Measurements from ENCODE around the gene CCSER1.
A peak's percentile ranks its signal among the peaks of the same experiment; 100 is the strongest.
"Not testable (repeated sequence)": the region's sequence is repeated elsewhere in the genome, so short reads cannot be mapped to it uniquely, and the experiment has no call there.

Gene CCSER1

DNA sequence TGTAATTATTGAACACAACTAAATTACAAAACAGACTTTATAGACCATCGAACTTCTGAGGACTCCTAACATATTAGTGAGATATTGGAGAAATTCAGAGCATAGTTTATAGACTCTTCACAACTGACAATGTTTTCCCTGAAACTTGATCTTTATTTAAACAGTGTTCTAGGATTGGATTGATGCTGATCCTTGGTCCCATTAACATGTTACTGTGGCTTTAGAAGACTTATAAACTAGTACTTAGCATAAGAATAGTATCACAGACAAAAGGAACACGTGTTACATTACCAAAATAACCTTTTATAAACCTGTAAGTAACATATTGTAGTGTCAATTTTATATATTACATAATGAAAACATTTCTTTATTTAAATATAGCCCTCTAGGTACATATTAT is 689.6 kb downstream of the CCSER1 start:
- peak overlapping the region; percentile 37; the same call in 1 of the 2 replicates for H3K4me3 ChIP-seq (ENCODE audit: low read length)
- H3K27ac ChIP-seq (ENCODE audit: low read length): no peak overlapping the region
- H3K9ac ChIP-seq (ENCODE audit: low read depth, low read length): no peak overlapping the region; the same call in 1 of the 2 replicates
- no peaks in the 10 kb centered on the region for H3K27me3 ChIP-seq (ENCODE audit: insufficient read depth, low read length)
- H3K9me3 ChIP-seq (ENCODE audit: insufficient read depth, low read depth, low read length): peaks cover 37% of the 10 kb centered on the region
- H3K36me3 ChIP-seq (ENCODE audit: insufficient read depth, low read depth, low read length): peaks cover 16% of the 10 kb centered on the region; the same call in 1 of the 2 replicates
- H3K4me1 ChIP-seq (ENCODE audit: insufficient read depth, low read length): peaks cover 7% of the 10 kb centered on the region; the same call in 1 of the 2 replicates

DNA sequence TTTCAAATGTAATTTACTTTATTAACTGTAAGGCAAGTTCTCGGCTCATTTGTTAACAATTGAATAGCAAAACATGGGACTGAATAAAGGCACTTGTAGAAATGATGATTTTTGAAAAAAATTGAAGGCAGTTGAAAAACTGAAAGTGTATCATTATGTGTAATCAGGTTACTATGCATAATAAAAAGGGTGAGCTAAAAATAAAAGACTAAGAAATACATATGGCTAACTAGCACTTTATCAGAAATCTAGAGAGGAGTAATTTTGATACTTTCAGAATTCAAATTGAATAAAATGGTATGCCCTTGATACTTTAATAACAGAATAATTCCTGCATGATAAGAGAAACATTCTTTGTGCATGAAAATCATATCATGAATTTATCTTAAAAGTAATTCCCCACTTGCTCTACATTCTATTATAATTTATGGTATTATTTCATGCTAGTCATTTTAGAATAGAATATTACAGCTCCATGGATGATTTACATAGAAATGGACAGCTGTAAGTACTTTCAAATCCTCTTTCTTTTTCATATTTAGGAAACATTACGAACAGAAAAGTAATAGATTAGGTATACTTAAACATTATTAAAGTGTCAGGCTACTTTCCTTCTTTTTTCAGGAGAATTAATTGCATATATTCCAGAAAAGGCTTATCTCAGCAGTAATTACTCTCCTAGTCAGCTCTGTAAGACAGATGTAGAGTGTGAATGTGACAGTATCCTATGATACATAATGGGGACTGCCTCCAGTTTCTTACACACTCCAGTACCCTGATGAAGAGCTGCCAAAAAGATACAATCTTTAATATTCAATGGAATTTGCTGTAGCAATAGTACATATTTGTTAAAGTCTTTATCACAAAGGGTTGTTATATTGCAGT is 697.3 kb downstream of the CCSER1 start:
- Histone ChIP-seq H3K27ac (ENCODE audit: low read length) (no peak overlapping the region), H3K4me3 (ENCODE audit: low read length) (no peak overlapping the region), H3K27me3 (ENCODE audit: insufficient read depth, low read length) (no peaks in the 10 kb centered on the region), H3K4me1 (ENCODE audit: insufficient read depth, low read length) (peaks cover 10% of the 10 kb centered on the region; the same call in 1 of the 2 replicates), H3K9me3 (ENCODE audit: insufficient read depth, low read depth, low read length) (no peaks in the 10 kb centered on the region), H3K9ac (ENCODE audit: low read depth, low read length) (no peak overlapping the region), H3K36me3 (ENCODE audit: insufficient read depth, low read depth, low read length) (no peaks in the 10 kb centered on the region)

DNA sequence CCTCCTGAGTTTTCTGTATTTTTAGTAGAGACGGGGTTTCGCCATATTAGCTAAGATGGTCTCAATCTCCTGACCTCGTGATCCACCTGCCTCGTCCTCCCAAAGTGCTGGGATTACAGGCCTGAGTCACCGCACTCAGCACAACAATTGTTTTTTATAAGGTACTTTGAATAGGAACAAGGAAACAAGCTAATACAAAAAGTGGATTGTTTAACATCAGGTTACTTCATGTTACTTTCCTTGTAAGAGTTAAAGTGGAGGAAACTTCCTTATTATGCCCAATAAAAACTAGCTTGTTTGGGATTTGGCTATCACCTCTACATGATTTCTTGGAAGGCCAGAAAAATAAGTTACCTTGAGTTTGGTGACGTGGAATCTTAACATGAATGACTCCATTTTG is 698.7 kb downstream of the CCSER1 start:
- peaks cover 14% of the 10 kb centered on the region; the same call in 1 of the 2 replicates for H3K4me1 ChIP-seq (ENCODE audit: insufficient read depth, low read length)

DNA sequence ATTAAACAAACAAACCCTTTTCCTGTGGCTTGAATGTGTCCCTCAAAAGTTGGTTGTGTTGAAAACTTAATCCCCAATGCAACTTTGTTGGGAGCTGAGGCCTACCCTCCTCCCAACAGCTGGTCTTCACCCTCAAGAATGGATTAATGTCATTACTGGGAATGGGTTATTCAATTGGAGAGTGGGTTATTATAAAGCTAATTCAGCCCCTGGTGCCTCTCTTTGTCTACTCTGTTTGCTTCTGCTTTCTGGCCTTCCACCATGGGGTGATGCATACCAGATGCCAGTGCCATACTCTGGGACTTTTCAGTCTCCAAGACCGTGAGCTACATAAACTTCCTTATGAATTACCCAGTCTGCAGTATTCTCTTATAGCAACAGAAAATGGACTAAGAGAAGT is 706.5 kb downstream of the CCSER1 start:
- H3K4me3 ChIP-seq (ENCODE audit: low read length): peak overlapping the region; percentile 48; the same call in 1 of the 2 replicates
- peak overlapping the region; percentile 56; the same call in 1 of the 2 replicates for H3K9ac ChIP-seq (ENCODE audit: low read depth, low read length)
- H3K27me3 ChIP-seq (ENCODE audit: insufficient read depth, low read length): no peaks in the 10 kb centered on the region
- H3K9me3 ChIP-seq (ENCODE audit: insufficient read depth, low read depth, low read length): no peaks in the 10 kb centered on the region
- no peaks in the 10 kb centered on the region for H3K36me3 ChIP-seq (ENCODE audit: insufficient read depth, low read depth, low read length)
- peak overlapping the region; percentile 93 for H3K27ac ChIP-seq (ENCODE audit: low read length)
- H3K4me1 ChIP-seq (ENCODE audit: insufficient read depth, low read length): peaks cover 30% of the 10 kb centered on the region; the same call in 1 of the 2 replicates

More for the DNA sequence above, 698.7 kb downstream of the CCSER1 start:
- no peaks in the 10 kb centered on the region for H3K36me3 ChIP-seq (ENCODE audit: insufficient read depth, low read depth, low read length)
- no peaks in the 10 kb centered on the region for H3K9me3 ChIP-seq (ENCODE audit: insufficient read depth, low read depth, low read length)
- no peak overlapping the region for H3K27ac ChIP-seq (ENCODE audit: low read length)
- H3K27me3 ChIP-seq (ENCODE audit: insufficient read depth, low read length): no peaks in the 10 kb centered on the region
- no peak overlapping the region for H3K9ac ChIP-seq (ENCODE audit: low read depth, low read length)
- H3K4me3 ChIP-seq (ENCODE audit: low read length): no peak overlapping the region

DNA sequence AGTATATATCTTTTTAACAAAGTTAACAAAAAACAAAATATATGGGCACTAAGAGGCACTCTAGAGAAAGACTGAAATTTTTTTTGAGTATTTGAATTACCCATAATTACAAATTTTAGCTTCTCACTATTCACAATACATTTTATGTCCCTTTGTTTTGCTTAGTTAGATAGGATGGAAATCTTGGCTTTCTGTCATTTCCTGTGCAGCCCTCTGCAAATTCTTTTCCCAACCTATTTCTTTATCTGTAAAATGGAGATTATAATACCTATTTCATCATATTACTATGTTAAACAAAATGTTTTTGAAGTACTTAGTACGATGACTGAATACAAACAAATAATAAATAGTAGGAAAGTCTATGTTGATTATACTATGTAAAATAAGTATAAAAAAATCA is 710.0 kb downstream of the CCSER1 start:
- H3K27ac ChIP-seq (ENCODE audit: low read length): no peak overlapping the region
- H3K36me3 ChIP-seq (ENCODE audit: insufficient read depth, low read depth, low read length): no peaks in the 10 kb centered on the region

DNA sequence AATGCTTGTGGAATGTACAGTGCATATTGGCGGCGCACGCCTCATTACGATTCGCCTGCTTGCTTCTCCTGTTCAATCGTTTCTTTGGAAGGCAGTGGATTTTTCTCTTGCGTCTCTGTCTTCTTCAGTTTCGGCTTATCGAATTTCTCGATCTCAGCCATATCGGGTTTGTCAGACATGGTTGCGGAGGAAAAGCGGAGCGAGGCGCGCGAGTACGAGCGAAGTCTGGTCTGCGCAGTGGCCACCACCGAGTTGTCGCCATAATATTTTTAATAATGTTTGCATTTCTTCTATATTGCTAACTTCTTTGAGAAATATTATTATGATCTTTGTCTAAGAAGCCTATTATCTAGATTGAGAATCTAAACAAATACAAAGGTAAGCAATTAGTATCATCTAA is 711.7 kb downstream of the CCSER1 start:
- not testable (repeated sequence) for H3K9ac ChIP-seq (ENCODE audit: low read depth, low read length); H3K4me3 ChIP-seq (ENCODE audit: low read length); H3K27me3 ChIP-seq (ENCODE audit: insufficient read depth, low read length); H3K4me1 ChIP-seq (ENCODE audit: insufficient read depth, low read length); H3K27ac ChIP-seq (ENCODE audit: low read length); H3K9me3 ChIP-seq (ENCODE audit: insufficient read depth, low read depth, low read length); H3K36me3 ChIP-seq (ENCODE audit: insufficient read depth, low read depth, low read length)

More for the DNA sequence above, 710.0 kb downstream of the CCSER1 start:
- peaks cover 18% of the 10 kb centered on the region; the same call in 1 of the 2 replicates for H3K4me1 ChIP-seq (ENCODE audit: insufficient read depth, low read length)
- H3K27me3 ChIP-seq (ENCODE audit: insufficient read depth, low read length): no peaks in the 10 kb centered on the region
- no peaks in the 10 kb centered on the region for H3K9me3 ChIP-seq (ENCODE audit: insufficient read depth, low read depth, low read length)
- no peak overlapping the region for H3K4me3 ChIP-seq (ENCODE audit: low read length)
- H3K9ac ChIP-seq (ENCODE audit: low read depth, low read length): no peak overlapping the region

DNA sequence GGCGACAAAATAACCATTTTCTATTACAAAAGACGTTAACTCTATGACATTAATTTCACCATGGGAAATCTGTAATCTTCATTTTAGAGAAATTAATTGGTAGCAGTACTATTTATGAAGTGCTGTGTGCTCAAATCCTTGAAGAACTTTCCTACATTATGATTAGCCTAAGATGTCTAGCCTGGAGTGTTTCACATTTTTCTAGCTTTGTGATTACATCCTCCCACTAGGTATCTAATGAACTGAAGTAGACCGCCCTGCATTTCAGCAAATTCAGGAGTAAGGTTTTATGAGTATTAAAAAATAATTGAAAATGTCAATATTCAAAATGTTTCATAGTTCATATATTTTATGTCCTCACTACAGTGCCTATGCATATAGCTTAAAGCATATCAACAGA is 713.1 kb downstream of the CCSER1 start:
- Histone ChIP-seq H3K27ac (ENCODE audit: low read length) (no peak overlapping the region), H3K4me3 (ENCODE audit: low read length) (no peak overlapping the region), H3K9me3 (ENCODE audit: insufficient read depth, low read depth, low read length) (no peaks in the 10 kb centered on the region), H3K4me1 (ENCODE audit: insufficient read depth, low read length) (no peaks in the 10 kb centered on the region; the same call in 1 of the 2 replicates), H3K27me3 (ENCODE audit: insufficient read depth, low read length) (no peaks in the 10 kb centered on the region), H3K36me3 (ENCODE audit: insufficient read depth, low read depth, low read length) (no peaks in the 10 kb centered on the region), H3K9ac (ENCODE audit: low read depth, low read length) (no peak overlapping the region)

DNA sequence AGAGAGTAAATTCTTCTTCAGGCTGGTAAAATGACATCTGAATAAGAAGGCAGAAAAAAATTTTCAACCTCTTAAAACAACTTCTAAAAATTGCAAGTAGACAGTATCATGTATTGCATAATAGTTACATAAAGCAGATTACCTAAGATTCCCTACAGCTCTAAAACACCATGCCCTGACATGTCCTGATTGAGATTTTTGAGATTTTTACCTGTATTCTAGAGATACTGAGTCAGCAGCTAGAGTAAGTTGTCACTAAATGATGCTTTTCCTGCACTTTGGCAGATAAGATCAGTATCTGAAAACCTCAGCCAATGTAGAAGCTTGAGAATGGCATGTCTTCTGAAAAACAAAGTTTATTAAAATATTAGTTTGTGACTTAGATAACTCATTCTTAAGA is 713.6 kb downstream of the CCSER1 start:
- H3K27me3 ChIP-seq (ENCODE audit: insufficient read depth, low read length): no peaks in the 10 kb centered on the region
- no peak overlapping the region for H3K9ac ChIP-seq (ENCODE audit: low read depth, low read length)
- H3K4me1 ChIP-seq (ENCODE audit: insufficient read depth, low read length): no peaks in the 10 kb centered on the region; the same call in 1 of the 2 replicates
- no peak overlapping the region for H3K27ac ChIP-seq (ENCODE audit: low read length)
- H3K9me3 ChIP-seq (ENCODE audit: insufficient read depth, low read depth, low read length): no peaks in the 10 kb centered on the region
- H3K4me3 ChIP-seq (ENCODE audit: low read length): no peak overlapping the region
- no peaks in the 10 kb centered on the region for H3K36me3 ChIP-seq (ENCODE audit: insufficient read depth, low read depth, low read length)

DNA sequence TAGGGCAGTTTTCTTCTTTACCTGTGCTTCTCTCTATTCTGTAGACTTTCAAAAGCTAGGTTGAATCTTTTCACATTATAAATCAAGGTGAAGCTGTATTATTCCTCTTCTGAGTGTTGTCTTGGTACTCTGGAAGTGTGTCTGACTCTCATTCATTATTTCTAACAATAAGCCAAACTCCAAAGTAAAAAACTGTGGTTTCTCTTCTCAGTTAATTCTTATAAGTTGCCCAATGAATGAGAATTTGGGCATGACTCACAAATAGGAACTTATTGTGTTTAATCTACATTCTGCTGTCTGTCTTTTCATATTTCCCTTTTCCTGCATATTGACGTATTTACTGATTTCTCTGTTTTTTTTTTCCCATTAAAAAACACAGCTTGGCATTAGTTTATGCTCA is 714.5 kb downstream of the CCSER1 start:
- H3K9me3 ChIP-seq (ENCODE audit: insufficient read depth, low read depth, low read length): no peaks in the 10 kb centered on the region
- no peak overlapping the region for H3K4me3 ChIP-seq (ENCODE audit: low read length)
- no peaks in the 10 kb centered on the region; the same call in 1 of the 2 replicates for H3K4me1 ChIP-seq (ENCODE audit: insufficient read depth, low read length)
- no peaks in the 10 kb centered on the region for H3K27me3 ChIP-seq (ENCODE audit: insufficient read depth, low read length)
- H3K36me3 ChIP-seq (ENCODE audit: insufficient read depth, low read depth, low read length): no peaks in the 10 kb centered on the region
- H3K9ac ChIP-seq (ENCODE audit: low read depth, low read length): no peak overlapping the region
- no peak overlapping the region for H3K27ac ChIP-seq (ENCODE audit: low read length)

DNA sequence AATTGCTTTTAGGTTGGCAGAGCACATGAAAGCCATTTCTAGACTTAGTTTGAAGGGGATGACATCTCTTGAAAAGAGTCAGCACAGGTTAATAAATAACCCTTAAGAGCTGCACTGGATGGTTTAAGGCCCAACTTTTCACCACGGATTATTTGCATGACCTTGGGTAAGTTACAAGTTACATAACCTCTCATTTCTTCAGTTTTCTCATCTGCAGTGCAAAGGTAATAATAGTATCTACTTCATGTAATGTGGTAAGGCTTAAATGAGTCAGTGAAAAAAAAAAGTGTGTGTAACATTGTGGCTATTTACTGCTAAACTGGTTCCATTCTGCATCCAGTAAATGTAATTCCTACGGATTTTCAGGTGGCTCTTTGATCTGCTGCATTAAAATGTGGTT is 715.8 kb downstream of the CCSER1 start:
- Histone ChIP-seq H3K9ac (ENCODE audit: low read depth, low read length) (no peak overlapping the region), H3K4me1 (ENCODE audit: insufficient read depth, low read length) (no peaks in the 10 kb centered on the region; the same call in 1 of the 2 replicates), H3K4me3 (ENCODE audit: low read length) (no peak overlapping the region), H3K36me3 (ENCODE audit: insufficient read depth, low read depth, low read length) (no peaks in the 10 kb centered on the region), H3K27me3 (ENCODE audit: insufficient read depth, low read length) (no peaks in the 10 kb centered on the region), H3K27ac (ENCODE audit: low read length) (no peak overlapping the region), H3K9me3 (ENCODE audit: insufficient read depth, low read depth, low read length) (no peaks in the 10 kb centered on the region)

DNA sequence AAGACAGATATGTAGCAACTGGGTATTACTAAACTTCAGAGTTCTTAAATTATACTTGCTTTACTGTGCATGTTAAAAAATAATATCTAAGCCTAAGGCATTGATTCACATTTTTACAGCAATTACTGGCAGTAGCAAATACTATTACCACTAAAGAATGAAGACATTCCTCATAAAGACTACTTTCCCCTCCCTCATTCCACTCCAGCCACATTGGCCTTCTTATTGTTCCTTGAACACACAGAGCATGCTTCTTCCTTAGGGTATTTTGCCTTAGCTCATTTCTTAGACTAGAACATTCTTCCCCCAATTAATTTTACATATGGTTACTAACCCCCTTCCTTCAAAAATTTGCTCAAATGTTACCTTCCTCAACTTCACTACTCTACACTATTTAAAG is 717.0 kb downstream of the CCSER1 start:
- no peak overlapping the region for H3K27ac ChIP-seq (ENCODE audit: low read length)
- no peaks in the 10 kb centered on the region for H3K36me3 ChIP-seq (ENCODE audit: insufficient read depth, low read depth, low read length)
- no peak overlapping the region for H3K4me3 ChIP-seq (ENCODE audit: low read length)
- H3K4me1 ChIP-seq (ENCODE audit: insufficient read depth, low read length): no peaks in the 10 kb centered on the region; the same call in 1 of the 2 replicates
- H3K9ac ChIP-seq (ENCODE audit: low read depth, low read length): no peak overlapping the region
- H3K27me3 ChIP-seq (ENCODE audit: insufficient read depth, low read length): no peaks in the 10 kb centered on the region
- H3K9me3 ChIP-seq (ENCODE audit: insufficient read depth, low read depth, low read length): no peaks in the 10 kb centered on the region

DNA sequence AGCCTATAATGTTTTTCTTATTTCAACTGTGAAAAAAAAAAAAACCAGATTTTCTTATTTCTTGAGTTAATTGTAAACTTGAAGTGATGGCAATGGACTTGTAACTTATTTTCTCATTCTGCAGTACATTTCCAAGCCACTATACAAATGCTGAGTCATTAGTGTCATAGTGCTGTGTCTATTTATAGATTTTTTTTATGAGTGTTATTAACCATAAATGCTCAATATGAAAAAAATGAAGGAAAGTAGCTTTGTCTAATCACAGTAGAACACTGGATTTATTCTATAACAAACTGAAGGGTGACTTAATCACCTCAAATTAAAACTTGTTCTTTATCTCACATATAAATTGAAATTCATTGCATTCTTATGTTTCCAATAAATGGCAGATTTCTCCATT is 718.6 kb downstream of the CCSER1 start:
- Histone ChIP-seq H3K36me3 (ENCODE audit: insufficient read depth, low read depth, low read length) (no peaks in the 10 kb centered on the region), H3K9me3 (ENCODE audit: insufficient read depth, low read depth, low read length) (peaks cover 5% of the 10 kb centered on the region; the same call in 1 of the 2 replicates), H3K4me1 (ENCODE audit: insufficient read depth, low read length) (no peaks in the 10 kb centered on the region; the same call in 1 of the 2 replicates), H3K27ac (ENCODE audit: low read length) (no peak overlapping the region), H3K4me3 (ENCODE audit: low read length) (no peak overlapping the region), H3K9ac (ENCODE audit: low read depth, low read length) (no peak overlapping the region), H3K27me3 (ENCODE audit: insufficient read depth, low read length) (no peaks in the 10 kb centered on the region)

Measured in iPS-20b (cell line).